Measurements from ENCODE around the gene LEF1.

DNA sequence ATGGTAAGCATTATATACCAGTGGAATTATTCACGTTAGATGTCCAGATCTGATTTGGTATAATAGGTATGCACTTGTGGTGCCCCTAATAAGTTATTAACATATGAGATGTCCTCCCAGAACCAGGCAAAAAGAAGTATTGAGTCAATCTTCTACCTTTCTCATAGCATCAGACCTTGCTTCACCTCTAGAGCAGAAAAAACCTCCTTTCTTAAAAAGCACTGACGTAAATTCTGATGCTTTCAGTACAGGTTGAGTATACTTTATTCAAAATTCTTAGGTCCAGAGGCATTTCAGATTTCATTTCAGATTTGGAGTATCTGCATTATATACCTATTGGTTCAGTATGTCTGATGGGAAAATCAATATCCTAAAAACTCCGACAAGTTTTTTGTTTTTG, 22.4 kb downstream of the LEF1 start:
- TF ChIP-seq, protein P1, sequence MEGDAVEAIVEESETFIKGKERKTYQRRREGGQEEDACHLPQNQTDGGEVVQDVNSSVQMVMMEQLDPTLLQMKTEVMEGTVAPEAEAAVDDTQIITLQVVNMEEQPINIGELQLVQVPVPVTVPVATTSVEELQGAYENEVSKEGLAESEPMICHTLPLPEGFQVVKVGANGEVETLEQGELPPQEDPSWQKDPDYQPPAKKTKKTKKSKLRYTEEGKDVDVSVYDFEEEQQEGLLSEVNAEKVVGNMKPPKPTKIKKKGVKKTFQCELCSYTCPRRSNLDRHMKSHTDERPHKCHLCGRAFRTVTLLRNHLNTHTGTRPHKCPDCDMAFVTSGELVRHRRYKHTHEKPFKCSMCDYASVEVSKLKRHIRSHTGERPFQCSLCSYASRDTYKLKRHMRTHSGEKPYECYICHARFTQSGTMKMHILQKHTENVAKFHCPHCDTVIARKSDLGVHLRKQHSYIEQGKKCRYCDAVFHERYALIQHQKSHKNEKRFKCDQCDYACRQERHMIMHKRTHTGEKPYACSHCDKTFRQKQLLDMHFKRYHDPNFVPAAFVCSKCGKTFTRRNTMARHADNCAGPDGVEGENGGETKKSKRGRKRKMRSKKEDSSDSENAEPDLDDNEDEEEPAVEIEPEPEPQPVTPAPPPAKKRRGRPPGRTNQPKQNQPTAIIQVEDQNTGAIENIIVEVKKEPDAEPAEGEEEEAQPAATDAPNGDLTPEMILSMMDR (IDR thresholded peaks at IDR 0.05): no peak
- no peak for TF ChIP-seq POLR2A (IDR thresholded peaks at IDR 0.05)
